Pancreas (tissue), 10 donors: Measurements from ENCODE around the gene YY1. TPM values are rescaled to one million over a fixed set of nuclear protein-coding genes. Genes with fewer than 3 reads are reported as not detected.

Experiments
- ATAC-seq, 4 donors: fragments of 200-7000 bp; cut with Tn5 transposase; one replicate each; pipeline versions ENCODE4 v1.8.0 to v1.9.1; 2020; ENCODE audit warnings: mild to moderate bottlenecking in 4 of 4, moderate library complexity in 4 of 4
- DNase-seq, 6 donors: peaks; one replicate each; pipeline ENCODE4 v3.0.0-alpha.2; 2020
- FAIRE-seq: peaks from 2 replicates; lab custom pipeline; 2012; peaks lifted over from hg19 to GRCh38; lab: Jason Lieb, UNC
- H3K27ac ChIP-seq, 4 donors: fragments of 200-600 bp; sonication (generic); 1 replicate in 3 of 4; 2 replicates in 1 of 4; pipeline versions ENCODE4 v1.5.0 to v1.8.0; 2020
- H3K27me3 ChIP-seq, 4 donors: fragments of 200-600 bp; one replicate each; pipeline ENCODE4 v1.8.0; 2021
- H3K36me3 ChIP-seq, 3 donors: fragments of 200-600 bp; sonication (generic) in 1 of 3; one replicate each; pipeline versions ENCODE4 v1.5.0 to v1.8.0; 2020 to 2021
- H3K4me1 ChIP-seq, 3 donors: fragments of 200-600 bp; one replicate each; pipeline ENCODE4 v1.8.0; 2021
- H3K4me3 ChIP-seq, 4 donors: fragments of 200-600 bp; sonication (generic) in 2 of 4; one replicate each; pipeline versions ENCODE4 v1.5.0 to v1.8.0; 2020 to 2021
- H3K9me3 ChIP-seq, 4 donors: fragments of 200-600 bp; one replicate each; pipeline ENCODE4 v1.8.0; 2021
- WGBS, 2 donors: extraction: QIAGEN DNeasy Blood & Tissue Kit; methylation state at CpG; one replicate each; pipeline ENCODE4 v1.1.7; 2013; 5-methylcytosine and 5-hydroxymethylcytosine counted together
- intact Hi-C, 3 donors: fragments of 100-400 bp; cut with DNase I; formaldehyde crosslinking; loops; one replicate each; pipeline versions ENCODE4 v1.11.1 to v1.14.2; 2022
- polyA plus RNA-seq, 2 donors: library from polyadenylated mRNA; stranded (reverse); fragments of 200-250 nt; gene quantifications; one replicate each; pipeline ENCODE4 v1.2.3, GENCODE V29; 2013
- total RNA-seq, 6 donors: library from RNA; stranded (reverse); fragmentation: NEBNext Ultra II Directional in 4 of 6; extraction: Animal tissue kit (Norgen Biotek cat#: 25700) in 4 of 6; gene quantifications; one replicate each; pipeline versions ENCODE4 v1.2.1 to v1.2.4, GENCODE V29; 2021 to 2023
- TF ChIP-seq, protein P1 (sequence below), 4 donors: fragments of 200-600 bp; sonication (generic) in 3 of 4; IDR thresholded peaks; one replicate each; pipeline versions ENCODE4 v1.5.0 to v1.8.0; 2021; ENCODE audit warnings: antibody characterized with exemption in 4 of 4
- donor health status: healthy with polysubstance abuse.
- donor health status: DM: no; HTN: no; CAD: no; lungs with moderate emphysema.
- donor health status: DM: no; HTN: no; CAD: no.
- donor health status: control.
- donor health status: control.
- donor health status: Bipolar disorder and iron deficiency.
- donor health status: DM: yes; HTN: yes; CAD: no.
- donor health status: DM: no; HTN: no; CAD: no.
- donor health status: DM: no; HTN: no; CAD: no.
- donor health status: DM: yes; HTN: yes; CAD: no.

YY1 gene
- total and polyA plus RNA-seq, 8 donors = 10.5 to 38.7 (median 24.1) TPM

- H3K27me3 ChIP-seq = no peaks in the 10 kb centered on the region
- H3K36me3 ChIP-seq = no peaks in the 10 kb centered on the region
- no peak overlapping the region for H3K4me3 ChIP-seq
- no peaks in the 10 kb centered on the region for H3K9me3 ChIP-seq
- DNase-seq (no peak), ATAC-seq (no peak), FAIRE-seq (no peak)
- intact Hi-C loops = no loop called here
- peak overlapping the region in 1 of 4 donors; percentile 3 for H3K27ac ChIP-seq
- TF ChIP-seq, protein P1, sequence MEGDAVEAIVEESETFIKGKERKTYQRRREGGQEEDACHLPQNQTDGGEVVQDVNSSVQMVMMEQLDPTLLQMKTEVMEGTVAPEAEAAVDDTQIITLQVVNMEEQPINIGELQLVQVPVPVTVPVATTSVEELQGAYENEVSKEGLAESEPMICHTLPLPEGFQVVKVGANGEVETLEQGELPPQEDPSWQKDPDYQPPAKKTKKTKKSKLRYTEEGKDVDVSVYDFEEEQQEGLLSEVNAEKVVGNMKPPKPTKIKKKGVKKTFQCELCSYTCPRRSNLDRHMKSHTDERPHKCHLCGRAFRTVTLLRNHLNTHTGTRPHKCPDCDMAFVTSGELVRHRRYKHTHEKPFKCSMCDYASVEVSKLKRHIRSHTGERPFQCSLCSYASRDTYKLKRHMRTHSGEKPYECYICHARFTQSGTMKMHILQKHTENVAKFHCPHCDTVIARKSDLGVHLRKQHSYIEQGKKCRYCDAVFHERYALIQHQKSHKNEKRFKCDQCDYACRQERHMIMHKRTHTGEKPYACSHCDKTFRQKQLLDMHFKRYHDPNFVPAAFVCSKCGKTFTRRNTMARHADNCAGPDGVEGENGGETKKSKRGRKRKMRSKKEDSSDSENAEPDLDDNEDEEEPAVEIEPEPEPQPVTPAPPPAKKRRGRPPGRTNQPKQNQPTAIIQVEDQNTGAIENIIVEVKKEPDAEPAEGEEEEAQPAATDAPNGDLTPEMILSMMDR (IDR thresholded peaks at IDR 0.05) = no peak
- H3K4me1 ChIP-seq = peaks cover 0 to 13% (median 0%) of the 10 kb centered on the region in 3 donors
- WGBS, 2 donors = 51 to 64% methylated on average over 4 of the region's 4 CpGs
Observed at GRCh38 chr14:100303925-100304324, 65.0 kb downstream of the YY1 start.

GRCh38 chr14:100304825-100305323, 65.9 kb downstream of the YY1 start:
- intact Hi-C loops = no loop called here
- WGBS, 2 donors = 4 to 5% methylated on average over 21 to 23 of the region's 23 CpGs
- no peak for FAIRE-seq

DNA sequence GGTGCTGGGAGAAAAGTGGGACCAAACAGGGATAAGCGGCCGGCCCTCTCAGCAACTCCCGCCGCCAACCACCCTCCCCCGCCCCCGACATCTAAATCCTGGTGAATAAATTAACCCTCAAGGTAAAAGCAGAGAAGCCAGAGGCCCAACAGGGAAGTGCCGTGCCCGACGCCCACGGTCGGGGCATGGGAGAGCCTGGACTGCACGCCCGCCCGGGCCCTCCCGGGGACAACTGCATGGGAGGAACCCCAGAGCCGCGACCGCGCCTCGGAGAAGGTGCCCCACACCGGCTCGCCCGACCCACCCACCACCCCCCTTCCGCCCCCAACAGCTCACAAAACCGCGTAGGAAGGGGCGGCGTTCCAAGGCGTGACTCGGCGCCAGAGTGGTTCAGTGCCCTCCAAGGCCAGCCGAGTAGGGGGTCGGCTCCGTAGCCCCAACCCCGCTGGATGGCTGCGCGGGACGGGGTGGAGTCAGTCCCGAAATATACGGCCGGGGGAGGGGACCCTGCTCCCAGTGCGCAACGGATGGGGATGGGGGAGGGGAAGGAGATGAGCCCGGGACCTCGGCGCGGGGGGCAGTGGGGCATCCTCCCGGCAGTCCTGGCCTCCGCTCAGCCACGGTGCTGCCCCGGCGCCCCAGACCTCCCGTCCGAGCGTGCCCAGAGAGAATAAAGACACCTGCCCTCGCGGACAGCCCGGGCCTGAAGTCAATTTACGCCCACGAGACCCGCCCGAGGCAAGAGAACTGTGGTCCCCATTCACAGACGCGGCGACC, 66.6 kb downstream of the YY1 start:
- TF ChIP-seq, protein P1 (IDR thresholded peaks at IDR 0.05) = no peak
- H3K36me3 ChIP-seq = no peaks in the 10 kb centered on the region
- 0 to 1% methylated on average over 42 to 65 of the region's 65 CpGs for WGBS, 2 donors
- DNase-seq = peak in 4 of 6 donors; percentile 39 to 67 (median 51)
- peaks cover 0 to 13% (median 0%) of the 10 kb centered on the region in 3 donors for H3K4me1 ChIP-seq
- no peak for FAIRE-seq
- H3K27me3 ChIP-seq = no peaks in the 10 kb centered on the region
- H3K9me3 ChIP-seq = no peaks in the 10 kb centered on the region
- H3K4me3 ChIP-seq = peak overlapping the region; percentile 49 to 88 (median 76)
- H3K27ac ChIP-seq = peak overlapping the region; percentile 48 to 82 (median 64)
- intact Hi-C loops = no loop called here
- peak; percentile 6 to 22 (median 11) for ATAC-seq

More at GRCh38 chr14:100304825-100305323, 65.9 kb downstream of the YY1 start:
- Histone ChIP-seq H3K27me3 (no peaks in the 10 kb centered on the region), H3K4me1 (peaks cover 0 to 13% (median 0%) of the 10 kb centered on the region in 3 donors), H3K27ac (peak overlapping the region; percentile 48 to 82 (median 64)), H3K36me3 (no peaks in the 10 kb centered on the region), H3K4me3 (peak overlapping the region; percentile 49 to 88 (median 76)), H3K9me3 (no peaks in the 10 kb centered on the region)
- DNase-seq = peak in 5 of 6 donors; percentile 78 to 85 (median 78)
- ATAC-seq = peak; percentile 53 to 73 (median 62)
- TF ChIP-seq, protein P1 (IDR thresholded peaks at IDR 0.05) = no peak

- DNase-seq (peak; percentile 83 to 93 (median 86)), FAIRE-seq (no peak), ATAC-seq (peak; percentile 85 to 92 (median 88))
- TF ChIP-seq, protein P1 (IDR thresholded peaks at IDR 0.05) = no peak
- intact Hi-C loops = no loop called here
- peak within 1 kb of the TSS; percentile 49 to 88 (median 76) for H3K4me3 ChIP-seq
- H3K36me3 ChIP-seq = no peaks in the 10 kb centered on the region
- peak within 1 kb of the TSS; percentile 48 to 82 (median 64) for H3K27ac ChIP-seq
- WGBS, 2 donors = 0% methylated on average over 44 to 131 of the region's 131 CpGs
- H3K9me3 ChIP-seq = no peaks in the 10 kb centered on the region
- no peaks in the 10 kb centered on the region for H3K27me3 ChIP-seq
- peaks cover 0 to 13% (median 0%) of the 10 kb centered on the region in 3 donors for H3K4me1 ChIP-seq
Observed at GRCh38 chr14:100306101-100306997, 67.4 kb downstream of the YY1 start, which contains the start of gene SLC25A29. Gene SLC25A29 (minus strand): TSS chr14:100306444. CDS start chr14:100306232, 212 bp downstream.
